Measurements from ENCODE around the gene RHOG. TPM values are rescaled to one million over a fixed set of nuclear protein-coding genes. Genes with fewer than 3 reads are reported as not detected.

Gene RHOG
- total and polyA plus RNA-seq, 9 of the 15 experiments (the other 6 are each of a cell fraction or from before 2014, with no cell fraction given), result 22.6 to 162 (median 80.3) TPM

DNA sequence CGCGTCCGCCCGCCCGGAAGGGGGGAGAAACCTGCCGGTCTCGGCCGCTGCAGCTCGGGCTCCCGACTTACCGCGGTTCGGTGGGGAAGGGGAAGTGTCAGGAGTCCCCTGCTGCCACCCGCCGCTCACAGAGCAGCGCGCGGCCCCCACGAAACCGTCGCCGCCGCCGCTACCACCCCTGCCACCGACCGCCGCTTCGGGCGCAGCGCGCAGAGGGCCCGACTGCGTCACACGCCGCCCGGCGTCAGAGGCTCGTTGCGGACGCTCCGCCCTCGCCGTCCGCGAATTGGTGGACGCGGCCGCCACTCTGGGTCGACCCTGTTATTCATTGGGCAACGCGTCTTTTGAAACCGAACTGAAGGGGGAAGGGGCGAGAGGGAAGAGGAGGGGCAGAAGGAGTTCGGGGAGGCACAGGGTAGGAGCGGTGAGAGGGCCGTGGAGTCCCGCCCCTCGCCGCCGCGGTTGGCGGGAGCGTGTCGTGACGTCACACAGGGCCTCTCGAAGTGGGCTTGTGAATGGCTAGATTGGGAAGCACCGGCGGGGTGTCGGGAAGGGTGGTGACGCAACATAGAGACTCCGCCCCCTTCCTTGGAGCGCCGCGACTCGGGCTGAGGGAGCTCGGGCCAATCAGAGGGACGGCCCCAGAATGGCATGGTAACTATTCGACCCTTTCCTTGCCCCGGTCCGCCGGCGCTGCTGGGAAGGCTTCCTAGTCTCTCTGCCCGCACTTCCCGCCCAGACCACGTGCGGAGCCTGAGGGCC, 43.2 kb downstream of the RHOG start, which contains the start of gene NUP98 (continued):
- TF ChIP-seq PTTG1 (tag; IDR thresholded peaks at IDR 0.05; ENCODE audit: low read depth) (no peak), CEBPB (tag; IDR thresholded peaks at IDR 0.05) (peak; percentile 99), ELF2 (CRISPR knock-in tag; IDR thresholded peaks at IDR 0.05) (no peak), SRSF3 (IDR thresholded peaks at IDR 0.05; ENCODE audit: insufficient read depth, low read length) (0 out of 2 replicates have a peak, but pooled peaks have one; percentile 25), RBBP5 (IDR thresholded peaks at IDR 0.05; ENCODE audit: borderline replicate concordance, insufficient read depth, low read length, poor library complexity, severe bottlenecking) (peak; percentile 87), ELF1 (tag; IDR thresholded peaks at IDR 0.05) (peak; percentile 79), L3MBTL2 (IDR thresholded peaks at IDR 0.05) (no peak; the same call in 1 of the 2 replicates), PHF8 (IDR thresholded peaks at IDR 0.05; ENCODE audit: borderline replicate concordance, low read length) (peak; percentile 76), FOSL1 (tag; conservative IDR thresholded peaks at IDR 0.05) (peak; percentile 34; the same call in 1 of the 2 replicates)
- TF ChIP-seq, protein P1, sequence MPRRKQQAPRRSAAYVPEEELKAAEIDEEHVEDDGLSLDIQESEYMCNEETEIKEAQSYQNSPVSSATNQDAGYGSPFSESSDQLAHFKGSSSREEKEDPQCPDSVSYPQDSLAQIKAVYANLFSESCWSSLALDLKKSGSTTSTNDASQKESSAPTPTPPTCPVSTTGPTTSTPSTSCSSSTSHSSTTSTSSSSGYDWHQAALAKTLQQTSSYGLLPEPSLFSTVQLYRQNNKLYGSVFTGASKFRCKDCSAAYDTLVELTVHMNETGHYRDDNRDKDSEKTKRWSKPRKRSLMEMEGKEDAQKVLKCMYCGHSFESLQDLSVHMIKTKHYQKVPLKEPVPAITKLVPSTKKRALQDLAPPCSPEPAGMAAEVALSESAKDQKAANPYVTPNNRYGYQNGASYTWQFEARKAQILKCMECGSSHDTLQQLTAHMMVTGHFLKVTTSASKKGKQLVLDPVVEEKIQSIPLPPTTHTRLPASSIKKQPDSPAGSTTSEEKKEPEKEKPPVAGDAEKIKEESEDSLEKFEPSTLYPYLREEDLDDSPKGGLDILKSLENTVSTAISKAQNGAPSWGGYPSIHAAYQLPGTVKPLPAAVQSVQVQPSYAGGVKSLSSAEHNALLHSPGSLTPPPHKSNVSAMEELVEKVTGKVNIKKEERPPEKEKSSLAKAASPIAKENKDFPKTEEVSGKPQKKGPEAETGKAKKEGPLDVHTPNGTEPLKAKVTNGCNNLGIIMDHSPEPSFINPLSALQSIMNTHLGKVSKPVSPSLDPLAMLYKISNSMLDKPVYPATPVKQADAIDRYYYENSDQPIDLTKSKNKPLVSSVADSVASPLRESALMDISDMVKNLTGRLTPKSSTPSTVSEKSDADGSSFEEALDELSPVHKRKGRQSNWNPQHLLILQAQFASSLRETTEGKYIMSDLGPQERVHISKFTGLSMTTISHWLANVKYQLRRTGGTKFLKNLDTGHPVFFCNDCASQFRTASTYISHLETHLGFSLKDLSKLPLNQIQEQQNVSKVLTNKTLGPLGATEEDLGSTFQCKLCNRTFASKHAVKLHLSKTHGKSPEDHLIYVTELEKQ (CRISPR knock-in tag; IDR thresholded peaks at IDR 0.05), result no peak
- TF ChIP-seq, protein P2, sequence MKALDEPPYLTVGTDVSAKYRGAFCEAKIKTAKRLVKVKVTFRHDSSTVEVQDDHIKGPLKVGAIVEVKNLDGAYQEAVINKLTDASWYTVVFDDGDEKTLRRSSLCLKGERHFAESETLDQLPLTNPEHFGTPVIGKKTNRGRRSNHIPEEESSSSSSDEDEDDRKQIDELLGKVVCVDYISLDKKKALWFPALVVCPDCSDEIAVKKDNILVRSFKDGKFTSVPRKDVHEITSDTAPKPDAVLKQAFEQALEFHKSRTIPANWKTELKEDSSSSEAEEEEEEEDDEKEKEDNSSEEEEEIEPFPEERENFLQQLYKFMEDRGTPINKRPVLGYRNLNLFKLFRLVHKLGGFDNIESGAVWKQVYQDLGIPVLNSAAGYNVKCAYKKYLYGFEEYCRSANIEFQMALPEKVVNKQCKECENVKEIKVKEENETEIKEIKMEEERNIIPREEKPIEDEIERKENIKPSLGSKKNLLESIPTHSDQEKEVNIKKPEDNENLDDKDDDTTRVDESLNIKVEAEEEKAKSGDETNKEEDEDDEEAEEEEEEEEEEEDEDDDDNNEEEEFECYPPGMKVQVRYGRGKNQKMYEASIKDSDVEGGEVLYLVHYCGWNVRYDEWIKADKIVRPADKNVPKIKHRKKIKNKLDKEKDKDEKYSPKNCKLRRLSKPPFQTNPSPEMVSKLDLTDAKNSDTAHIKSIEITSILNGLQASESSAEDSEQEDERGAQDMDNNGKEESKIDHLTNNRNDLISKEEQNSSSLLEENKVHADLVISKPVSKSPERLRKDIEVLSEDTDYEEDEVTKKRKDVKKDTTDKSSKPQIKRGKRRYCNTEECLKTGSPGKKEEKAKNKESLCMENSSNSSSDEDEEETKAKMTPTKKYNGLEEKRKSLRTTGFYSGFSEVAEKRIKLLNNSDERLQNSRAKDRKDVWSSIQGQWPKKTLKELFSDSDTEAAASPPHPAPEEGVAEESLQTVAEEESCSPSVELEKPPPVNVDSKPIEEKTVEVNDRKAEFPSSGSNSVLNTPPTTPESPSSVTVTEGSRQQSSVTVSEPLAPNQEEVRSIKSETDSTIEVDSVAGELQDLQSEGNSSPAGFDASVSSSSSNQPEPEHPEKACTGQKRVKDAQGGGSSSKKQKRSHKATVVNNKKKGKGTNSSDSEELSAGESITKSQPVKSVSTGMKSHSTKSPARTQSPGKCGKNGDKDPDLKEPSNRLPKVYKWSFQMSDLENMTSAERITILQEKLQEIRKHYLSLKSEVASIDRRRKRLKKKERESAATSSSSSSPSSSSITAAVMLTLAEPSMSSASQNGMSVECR (CRISPR knock-in tag; IDR thresholded peaks at IDR 0.05), result peak; percentile 52; the same call in 1 of the 2 replicates
- TF ChIP-seq, protein P3, sequence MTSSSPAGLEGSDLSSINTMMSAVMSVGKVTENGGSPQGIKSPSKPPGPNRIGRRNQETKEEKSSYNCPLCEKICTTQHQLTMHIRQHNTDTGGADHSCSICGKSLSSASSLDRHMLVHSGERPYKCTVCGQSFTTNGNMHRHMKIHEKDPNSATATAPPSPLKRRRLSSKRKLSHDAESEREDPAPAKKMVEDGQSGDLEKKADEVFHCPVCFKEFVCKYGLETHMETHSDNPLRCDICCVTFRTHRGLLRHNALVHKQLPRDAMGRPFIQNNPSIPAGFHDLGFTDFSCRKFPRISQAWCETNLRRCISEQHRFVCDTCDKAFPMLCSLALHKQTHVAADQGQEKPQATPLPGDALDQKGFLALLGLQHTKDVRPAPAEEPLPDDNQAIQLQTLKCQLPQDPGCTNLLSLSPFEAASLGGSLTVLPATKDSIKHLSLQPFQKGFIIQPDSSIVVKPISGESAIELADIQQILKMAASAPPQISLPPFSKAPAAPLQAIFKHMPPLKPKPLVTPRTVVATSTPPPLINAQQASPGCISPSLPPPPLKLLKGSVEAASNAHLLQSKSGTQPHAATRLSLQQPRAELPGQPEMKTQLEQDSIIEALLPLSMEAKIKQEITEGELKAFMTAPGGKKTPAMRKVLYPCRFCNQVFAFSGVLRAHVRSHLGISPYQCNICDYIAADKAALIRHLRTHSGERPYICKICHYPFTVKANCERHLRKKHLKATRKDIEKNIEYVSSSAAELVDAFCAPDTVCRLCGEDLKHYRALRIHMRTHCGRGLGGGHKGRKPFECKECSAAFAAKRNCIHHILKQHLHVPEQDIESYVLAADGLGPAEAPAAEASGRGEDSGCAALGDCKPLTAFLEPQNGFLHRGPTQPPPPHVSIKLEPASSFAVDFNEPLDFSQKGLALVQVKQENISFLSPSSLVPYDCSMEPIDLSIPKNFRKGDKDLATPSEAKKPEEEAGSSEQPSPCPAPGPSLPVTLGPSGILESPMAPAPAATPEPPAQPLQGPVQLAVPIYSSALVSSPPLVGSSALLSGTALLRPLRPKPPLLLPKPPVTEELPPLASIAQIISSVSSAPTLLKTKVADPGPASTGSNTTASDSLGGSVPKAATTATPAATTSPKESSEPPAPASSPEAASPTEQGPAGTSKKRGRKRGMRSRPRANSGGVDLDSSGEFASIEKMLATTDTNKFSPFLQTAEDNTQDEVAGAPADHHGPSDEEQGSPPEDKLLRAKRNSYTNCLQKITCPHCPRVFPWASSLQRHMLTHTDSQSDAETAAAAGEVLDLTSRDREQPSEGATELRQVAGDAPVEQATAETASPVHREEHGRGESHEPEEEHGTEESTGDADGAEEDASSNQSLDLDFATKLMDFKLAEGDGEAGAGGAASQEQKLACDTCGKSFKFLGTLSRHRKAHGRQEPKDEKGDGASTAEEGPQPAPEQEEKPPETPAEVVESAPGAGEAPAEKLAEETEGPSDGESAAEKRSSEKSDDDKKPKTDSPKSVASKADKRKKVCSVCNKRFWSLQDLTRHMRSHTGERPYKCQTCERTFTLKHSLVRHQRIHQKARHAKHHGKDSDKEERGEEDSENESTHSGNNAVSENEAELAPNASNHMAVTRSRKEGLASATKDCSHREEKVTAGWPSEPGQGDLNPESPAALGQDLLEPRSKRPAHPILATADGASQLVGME (CRISPR knock-in tag; IDR thresholded peaks at IDR 0.05), result 0 out of 2 replicates have a peak, but pooled peaks have one; percentile 26

Measured in K562 (cell line).